H1 (cell line): ENCODE results near the gene SMOC2. TPM values are rescaled to one million over a fixed set of nuclear protein-coding genes. Genes with fewer than 3 reads are reported as not detected.

Experiments
- CTCF ChIA-PET: fragments of 300-600 bp; sonication (Branson Sonifier 250); formaldehyde crosslinking; loops from one replicate; lab custom pipeline; 2021; ENCODE audit not compliant: partially characterized antibody; lab: Charles Lee
- POLR2A ChIA-PET: fragments of 300-600 bp; sonication (Branson Sonifier 250); formaldehyde crosslinking; loops from one replicate; lab custom pipeline; 2021; ENCODE audit warnings: inconsistent platforms; ENCODE audit not compliant: partially characterized antibody; lab: Charles Lee
- DNase-seq, 2 experiments: peaks; one replicate each; pipeline versions ENCODE4 v3.0.0 to v3.0.0-alpha.2; 2010 to 2022; ENCODE audit warnings: low spot score in 2 of 2, low read depth in 1 of 2, mixed read lengths in 1 of 2
- FAIRE-seq: peaks from 2 replicates; lab custom pipeline; 2011; peaks lifted over from hg19 to GRCh38; lab: Jason Lieb, UNC
- H2AFZ ChIP-seq: 2 replicates; pipeline ENCODE4 v1.8.1; 2012; ENCODE audit warnings: low read length, inconsistent platforms
- H2AK5ac ChIP-seq: 2 replicates; pipeline ENCODE4 v1.6.1; 2013; ENCODE audit warnings: low read depth, low read length
- H2BK120ac ChIP-seq: replicated peaks from 2 replicates; pipeline ENCODE3; 2013; ENCODE audit warnings: low read depth, low read length, inconsistent platforms
- H2BK12ac ChIP-seq: 2 replicates; pipeline ENCODE4 v1.6.1; 2013; ENCODE audit warnings: low read depth, low read length
- H2BK15ac ChIP-seq: 2 replicates; pipeline ENCODE4 v1.6.1; 2013; ENCODE audit warnings: low read length
- H2BK20ac ChIP-seq: 2 replicates; pipeline ENCODE4 v1.6.1; 2013; ENCODE audit warnings: low read length
- H2BK5ac ChIP-seq: 2 replicates; pipeline ENCODE4 v1.6.1; 2013; ENCODE audit warnings: low read depth, low read length
- H3K14ac ChIP-seq: 2 replicates; pipeline ENCODE4 v1.6.1; 2013; ENCODE audit warnings: inconsistent platforms; ENCODE audit not compliant: insufficient read length
- H3K18ac ChIP-seq: 2 replicates; pipeline ENCODE4 v1.6.1; 2013; ENCODE audit warnings: low read length; ENCODE audit errors: extremely low read depth
- H3K23ac ChIP-seq: 2 replicates; pipeline ENCODE4 v1.6.1; 2013; ENCODE audit warnings: inconsistent platforms; ENCODE audit not compliant: insufficient read length
- H3K23me2 ChIP-seq: 2 replicates; pipeline ENCODE4 v1.6.1; 2013; ENCODE audit warnings: low read depth, low read length
- H3K27ac ChIP-seq: 2 replicates; pipeline ENCODE4 v1.6.1; 2011; ENCODE audit warnings: low read depth, low read length, inconsistent platforms
- H3K27me3 ChIP-seq, 4 experiments: replicated peaks in 1 of 4; 1 replicate in 1 of 4; 2 replicates in 3 of 4; pipeline versions ENCODE4 v1.6.1 to v1.8.1; 2011 to 2013; ENCODE audit warnings: low read length in 3 of 4, mild to moderate bottlenecking in 3 of 4, inconsistent platforms in 2 of 4, mixed read lengths in 2 of 4, moderate library complexity in 1 of 4; ENCODE audit not compliant: control insufficient read depth in 3 of 4, insufficient read depth in 3 of 4; ENCODE audit errors: extremely low read depth in 1 of 4
- H3K36me3 ChIP-seq, 4 experiments: 2 replicates each; pipeline versions ENCODE4 v1.6.1 to v1.8.1; 2011 to 2013; ENCODE audit warnings: mild to moderate bottlenecking in 4 of 4, low read length in 3 of 4, moderate library complexity in 2 of 4, control low read depth in 1 of 4, inconsistent platforms in 1 of 4; ENCODE audit not compliant: insufficient read depth in 4 of 4, control insufficient read depth in 2 of 4
- H3K4ac ChIP-seq: replicated peaks from 2 replicates; pipeline ENCODE3; 2013; ENCODE audit warnings: low read length, low read depth, mixed read lengths, inconsistent platforms; ENCODE audit not compliant: insufficient read length
- H3K4me1 ChIP-seq, 4 experiments: replicated peaks in 1 of 4; 1 replicate in 1 of 4; 2 replicates in 3 of 4; pipeline versions ENCODE4 v1.6.1 to v1.8.1; 2011 to 2013; ENCODE audit warnings: low read length in 3 of 4, inconsistent platforms in 2 of 4, mixed read lengths in 1 of 4; ENCODE audit not compliant: insufficient read depth in 4 of 4, control insufficient read depth in 3 of 4
- H3K4me2 ChIP-seq, 2 experiments: 2 replicates each; pipeline versions ENCODE4 v1.6.1 to v1.8.1; 2011 to 2013; ENCODE audit warnings: low read depth in 2 of 2, low read length in 2 of 2, control low read depth in 1 of 2, inconsistent platforms in 1 of 2, mild to moderate bottlenecking in 1 of 2; ENCODE audit not compliant: insufficient read depth in 1 of 2
- H3K4me3 ChIP-seq, 4 experiments: fragments of 200-600, 300-600 bp in 1 of 4; sonication (generic), shearing (Covaris generic), sonication (Bioruptor Twin) in 1 of 4; 2 replicates each; pipeline versions ENCODE4 v1.5.1 to v1.8.1; 2011 to 2016; ENCODE audit warnings: low read length in 4 of 4, low read depth in 3 of 4, control low read depth in 2 of 4, inconsistent platforms in 2 of 4, mild to moderate bottlenecking in 2 of 4, mixed read lengths in 1 of 4, moderate library complexity in 1 of 4; ENCODE audit not compliant: insufficient read depth in 2 of 4; ENCODE audit errors: extremely low read depth in 1 of 4
- H3K56ac ChIP-seq: replicated peaks from 2 replicates; pipeline ENCODE3; 2013; ENCODE audit warnings: low read depth, mild to moderate bottlenecking, mixed read lengths, low read length, inconsistent platforms; ENCODE audit not compliant: insufficient read length
- H3K79me1 ChIP-seq: 2 replicates; pipeline ENCODE4 v1.6.1; 2013; ENCODE audit warnings: low read depth, low read length, control low read depth
- H3K79me2 ChIP-seq, 2 experiments: 2 replicates each; pipeline versions ENCODE4 v1.6.1 to v1.8.1; 2012 to 2013; ENCODE audit warnings: low read length in 2 of 2, mild to moderate bottlenecking in 2 of 2, inconsistent platforms in 1 of 2; ENCODE audit not compliant: insufficient read depth in 2 of 2, control insufficient read depth in 1 of 2
- H3K9ac ChIP-seq, 4 experiments: replicated peaks in 1 of 4; 1 replicate in 1 of 4; 2 replicates in 3 of 4; pipeline versions ENCODE4 v1.6.1 to v1.8.1; 2011 to 2013; ENCODE audit warnings: low read depth in 3 of 4, low read length in 3 of 4, control low read depth in 2 of 4, mild to moderate bottlenecking in 2 of 4, moderate library complexity in 2 of 4, inconsistent platforms in 1 of 4; ENCODE audit errors: extremely low read depth in 1 of 4
- H3K9me3 ChIP-seq, 2 experiments: 2 replicates each; pipeline versions ENCODE4 v1.6.1 to v1.8.1; 2012 to 2013; ENCODE audit warnings: mild to moderate bottlenecking in 2 of 2, moderate library complexity in 2 of 2, control low read depth in 1 of 2, inconsistent platforms in 1 of 2, low read depth in 1 of 2, low read length in 1 of 2, mixed read lengths in 1 of 2; ENCODE audit not compliant: insufficient read depth in 2 of 2
- H4K20me1 ChIP-seq, 2 experiments: replicated peaks in 1 of 2; 2 replicates each; pipeline versions ENCODE3 to v1.8.1; 2011 to 2013; ENCODE audit warnings: inconsistent platforms in 2 of 2, low read length in 2 of 2, mild to moderate bottlenecking in 1 of 2; ENCODE audit not compliant: insufficient read depth in 2 of 2, control insufficient read depth in 1 of 2
- H4K5ac ChIP-seq: 2 replicates; pipeline ENCODE4 v1.6.1; 2013; ENCODE audit warnings: low read length, low read depth, mixed read lengths, inconsistent platforms; ENCODE audit not compliant: insufficient read length
- H4K8ac ChIP-seq: 2 replicates; pipeline ENCODE4 v1.8.0; 2013; ENCODE audit warnings: mild to moderate bottlenecking, moderate library complexity, low read length, inconsistent platforms; ENCODE audit not compliant: insufficient read depth; ENCODE audit errors: extremely low read depth
- H4K91ac ChIP-seq: replicated peaks from 2 replicates; pipeline ENCODE3; 2013; ENCODE audit warnings: low read length, mixed read lengths, inconsistent platforms; ENCODE audit not compliant: insufficient read length
- GTF2F1 ChIP-seq: IDR thresholded peaks from 2 replicates; pipeline ENCODE4 v1.6.1; 2012; ENCODE audit warnings: low read depth, low read length, improper control_type of control experiment, borderline replicate concordance
- JUN ChIP-seq: IDR thresholded peaks from 2 replicates; pipeline ENCODE4 v1.6.1; 2011; ENCODE audit warnings: low read depth, mild to moderate bottlenecking, improper control_type of control experiment, low read length
- PHF8 ChIP-seq: fragments of 200-600 bp; sonication (generic); conservative IDR thresholded peaks from 2 replicates; pipeline ENCODE4 v1.7.1; 2012; ENCODE audit warnings: low read depth, mild to moderate bottlenecking, inconsistent platforms, low read length, moderate library complexity
- SAP30 ChIP-seq: fragments of 300-600 bp; sonication (generic); IDR thresholded peaks from 2 replicates; pipeline ENCODE4 v1.7.1; 2012; ENCODE audit warnings: low read length, moderate library complexity, mild to moderate bottlenecking, inconsistent platforms; ENCODE audit not compliant: insufficient read depth, insufficient replicate concordance
- SRF ChIP-seq: IDR thresholded peaks from 2 replicates; pipeline ENCODE4 v1.6.1; 2011; ENCODE audit warnings: mild to moderate bottlenecking, low read depth, low read length, moderate library complexity
- WGBS, 2 experiments: shearing (Covaris generic) in 1 of 2; methylation state at CpG; one replicate each; pipeline versions ENCODE4 v1.1.6 to v1.1.7; 2013 to 2015; ENCODE audit warnings: low lambda C conversion rate in 2 of 2, mixed read lengths in 2 of 2, inconsistent platforms in 1 of 2, low coverage in 1 of 2, missing lambda C conversion rate in 1 of 2; ENCODE audit not compliant: insufficient replicate concordance in 2 of 2, insufficient coverage in 1 of 2, insufficient read length in 1 of 2; ENCODE audit errors: extremely low coverage in 1 of 2, missing lambda C conversion rate in 1 of 2; 5-methylcytosine and 5-hydroxymethylcytosine counted together
- polyA plus RNA-seq, 7 experiments: library from polyadenylated mRNA; depleted of rRNA in 3 of 7; stranded (reverse) in 5 of 7; unstranded in 2 of 7; fragments of >200 nt in 5 of 7; fragments of 200-250 nt in 2 of 7; gene quantifications; 1 replicate in 5 of 7; 2 replicates in 1 of 7; 4 replicates in 1 of 7; pipeline versions ENCODE4 v1.2.1 to v1.2.3, GENCODE V29; 2011 to 2013; ENCODE audit warnings: missing spikeins in 2 of 7, mixed read lengths in 2 of 7
- total RNA-seq: library from RNA; stranded (reverse); fragmentation: NEBNext Ultra II Directional; extraction: Animal tissue kit (Norgen Biotek cat#: 25700); gene quantifications from 2 replicates; pipeline ENCODE4 v1.2.1, GENCODE V29; 2021
- TF ChIP-seq, protein P1 (sequence below): IDR thresholded peaks from 2 replicates; pipeline ENCODE4 v1.6.1; 2012; ENCODE audit warnings: low read length, inconsistent platforms
- TF ChIP-seq, protein P2 (sequence below), 3 experiments: IDR thresholded peaks; 1 replicate in 2 of 3; 2 replicates in 1 of 3; pipeline versions ENCODE4 v1.5.1 to v1.6.1; 2011; ENCODE audit warnings: low read length in 3 of 3, mild to moderate bottlenecking in 3 of 3, inconsistent platforms in 2 of 3, low read depth in 1 of 3, moderate library complexity in 1 of 3; ENCODE audit not compliant: insufficient read depth in 1 of 3; ENCODE audit errors: control extremely low read depth in 1 of 3

Gene SMOC2
- total and polyA plus RNA-seq, 2 of the 8 experiments (the other 6 are each of a cell fraction or from before 2014, with no cell fraction given) = 7.7 to 8.5 TPM

DNA sequence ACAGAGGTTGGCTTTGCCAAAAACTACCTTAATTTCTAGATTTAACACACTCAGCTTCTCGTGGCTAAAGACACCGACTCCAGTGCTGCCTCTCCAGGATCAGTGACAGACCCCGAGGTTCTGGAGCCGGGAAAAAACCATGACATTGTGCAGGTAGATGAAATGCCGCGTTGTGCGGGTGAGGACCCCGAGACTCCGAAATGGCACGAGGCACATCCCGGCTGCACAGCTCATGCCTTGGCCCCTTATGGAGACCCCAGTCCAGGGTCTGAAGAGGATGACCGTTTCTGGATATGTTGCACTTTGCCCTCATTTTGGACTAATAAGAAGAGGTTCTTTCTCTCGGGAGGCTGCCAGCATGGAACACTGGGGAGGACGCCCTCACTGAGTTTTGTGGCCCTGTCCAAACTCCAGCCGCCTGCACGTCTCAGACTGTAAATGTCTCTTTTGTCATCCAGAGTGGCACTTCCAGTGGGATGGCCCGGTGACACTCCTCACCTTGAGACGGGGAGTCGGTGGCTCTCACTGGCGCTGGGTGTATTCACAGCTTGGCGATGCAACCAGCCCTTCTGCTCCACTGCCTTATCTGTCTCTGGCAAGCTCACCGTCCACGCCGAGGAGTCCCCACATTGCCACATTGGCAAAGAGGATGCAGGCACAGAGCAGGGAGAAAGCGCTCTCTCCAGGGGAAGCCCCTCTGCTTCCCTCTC, 245.2 kb downstream of the SMOC2 start:
- H2AFZ ChIP-seq = 0 out of 2 replicates have a peak overlapping the region, but pooled peaks have one; percentile 7
- H2BK120ac ChIP-seq = no peak overlapping the region
- CTCF ChIA-PET = interaction anchor here (0.6 to 2.4 kb wide), 6 partner anchors 11 to 1525 kb away, joined by 3 to 7 read pairs (median 3); no protein-coding TSS in a partner anchor
- no peak overlapping the region for H4K5ac ChIP-seq
- H3K79me2 ChIP-seq = no peaks in the 10 kb centered on the region
- H2BK20ac ChIP-seq = no peak overlapping the region
- H4K8ac ChIP-seq = no peak overlapping the region
- 87% methylated on average over 25 of the region's 25 CpGs; no CpG with 5 or more reads in 1 of the 2 experiments for WGBS, 2 experiments
- no peak overlapping the region for H2BK5ac ChIP-seq
- H3K4me3 ChIP-seq = no peak overlapping the region
- no peak overlapping the region for H4K91ac ChIP-seq
- H3K23me2 ChIP-seq = no peaks in the 10 kb centered on the region
- no peaks in the 10 kb centered on the region for H3K27me3 ChIP-seq
- H3K14ac ChIP-seq = no peak overlapping the region
- no peak overlapping the region for H3K18ac ChIP-seq
- no peaks in the 10 kb centered on the region for H3K79me1 ChIP-seq
- H2AK5ac ChIP-seq = no peak overlapping the region
- no peaks in the 10 kb centered on the region for H3K36me3 ChIP-seq
- no peak overlapping the region for H3K4ac ChIP-seq
- H3K27ac ChIP-seq = no peak overlapping the region
- H3K9me3 ChIP-seq = no peaks in the 10 kb centered on the region
- DNase-seq (no peak), FAIRE-seq (no peak)
- H3K4me2 ChIP-seq = no peak overlapping the region
- 0 out of 2 replicates have a peak overlapping the region, but pooled peaks have one; percentile 13 for H2BK15ac ChIP-seq
- peaks cover 0 to 10% (median 8%) of the 10 kb centered on the region in 4 experiments; a peak in 6 of 7 replicates for H3K4me1 ChIP-seq
- H4K20me1 ChIP-seq = no peaks in the 10 kb centered on the region
- no peak overlapping the region for H3K9ac ChIP-seq
- no peak overlapping the region for H3K23ac ChIP-seq
- POLR2A ChIA-PET = interaction anchor here (1.4 kb wide), 1 partner anchor 18 kb away, joined by 3 read pairs; no protein-coding TSS in a partner anchor
- H2BK12ac ChIP-seq = no peak overlapping the region; the same call in 1 of the 2 replicates
- H3K56ac ChIP-seq = no peak overlapping the region
- no peak for TF ChIP-seq GTF2F1
- TF ChIP-seq PHF8 = no peak
- TF ChIP-seq SAP30 = no peak
- TF ChIP-seq JUN = no peak
- no peak for TF ChIP-seq SRF
- TF ChIP-seq, protein P1, sequence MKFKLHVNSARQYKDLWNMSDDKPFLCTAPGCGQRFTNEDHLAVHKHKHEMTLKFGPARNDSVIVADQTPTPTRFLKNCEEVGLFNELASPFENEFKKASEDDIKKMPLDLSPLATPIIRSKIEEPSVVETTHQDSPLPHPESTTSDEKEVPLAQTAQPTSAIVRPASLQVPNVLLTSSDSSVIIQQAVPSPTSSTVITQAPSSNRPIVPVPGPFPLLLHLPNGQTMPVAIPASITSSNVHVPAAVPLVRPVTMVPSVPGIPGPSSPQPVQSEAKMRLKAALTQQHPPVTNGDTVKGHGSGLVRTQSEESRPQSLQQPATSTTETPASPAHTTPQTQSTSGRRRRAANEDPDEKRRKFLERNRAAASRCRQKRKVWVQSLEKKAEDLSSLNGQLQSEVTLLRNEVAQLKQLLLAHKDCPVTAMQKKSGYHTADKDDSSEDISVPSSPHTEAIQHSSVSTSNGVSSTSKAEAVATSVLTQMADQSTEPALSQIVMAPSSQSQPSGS = no peak
- TF ChIP-seq, protein P2, sequence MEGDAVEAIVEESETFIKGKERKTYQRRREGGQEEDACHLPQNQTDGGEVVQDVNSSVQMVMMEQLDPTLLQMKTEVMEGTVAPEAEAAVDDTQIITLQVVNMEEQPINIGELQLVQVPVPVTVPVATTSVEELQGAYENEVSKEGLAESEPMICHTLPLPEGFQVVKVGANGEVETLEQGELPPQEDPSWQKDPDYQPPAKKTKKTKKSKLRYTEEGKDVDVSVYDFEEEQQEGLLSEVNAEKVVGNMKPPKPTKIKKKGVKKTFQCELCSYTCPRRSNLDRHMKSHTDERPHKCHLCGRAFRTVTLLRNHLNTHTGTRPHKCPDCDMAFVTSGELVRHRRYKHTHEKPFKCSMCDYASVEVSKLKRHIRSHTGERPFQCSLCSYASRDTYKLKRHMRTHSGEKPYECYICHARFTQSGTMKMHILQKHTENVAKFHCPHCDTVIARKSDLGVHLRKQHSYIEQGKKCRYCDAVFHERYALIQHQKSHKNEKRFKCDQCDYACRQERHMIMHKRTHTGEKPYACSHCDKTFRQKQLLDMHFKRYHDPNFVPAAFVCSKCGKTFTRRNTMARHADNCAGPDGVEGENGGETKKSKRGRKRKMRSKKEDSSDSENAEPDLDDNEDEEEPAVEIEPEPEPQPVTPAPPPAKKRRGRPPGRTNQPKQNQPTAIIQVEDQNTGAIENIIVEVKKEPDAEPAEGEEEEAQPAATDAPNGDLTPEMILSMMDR (IDR thresholded peaks at IDR 0.05; ENCODE audit: control extremely low read depth in 1 of 3, insufficient read depth in 1 of 3, low read depth in 1 of 3, low read length in 3 of 3) = no peak
